Esophagus squamous epithelium (tissue), 5 donors: ENCODE measurements around the gene TSEN34. TPM values are rescaled to one million over a fixed set of nuclear protein-coding genes. Genes with fewer than 3 reads are reported as not detected.

Source experiments
- DNase-seq: peaks from one replicate; lab custom pipeline; 2025; lab: John Stamatoyannopoulos, UW
- H3K27ac ChIP-seq, 4 donors: fragments of 200-600 bp; sonication (generic); one replicate each; pipeline ENCODE4 v1.5.1; 2016 to 2019; ENCODE audit warnings: mild to moderate bottlenecking in 1 of 4
- H3K27me3 ChIP-seq, 4 donors: fragments of 200-600 bp; sonication (generic); 1 replicate in 3 of 4; 2 replicates in 1 of 4; pipeline versions ENCODE4 v1.5.1 to v1.6.0; 2017 to 2021; ENCODE audit warnings: antibody characterized with exemption in 1 of 4
- H3K36me3 ChIP-seq, 3 donors: fragments of 200-600 bp; sonication (generic); one replicate each; pipeline ENCODE4 v1.5.1; 2016 to 2019
- H3K4me1 ChIP-seq, 3 donors: fragments of 200-600 bp; sonication (generic); one replicate each; pipeline ENCODE4 v1.5.1; 2017 to 2019
- H3K4me3 ChIP-seq, 4 donors: fragments of 200-600 bp; sonication (generic); 1 replicate in 3 of 4; 2 replicates in 1 of 4; pipeline ENCODE4 v1.5.1; 2016 to 2019; ENCODE audit warnings: mild to moderate bottlenecking in 2 of 4, moderate library complexity in 1 of 4
- H3K9me3 ChIP-seq, 3 donors: fragments of 200-600 bp; sonication (generic); one replicate each; pipeline ENCODE4 v1.5.1; 2016 to 2019
- POLR2A ChIP-seq, 4 donors: fragments of 450-650 bp; IDR thresholded peaks; one replicate each; pipeline ENCODE4 v1.6.1; 2017; ENCODE audit warnings: antibody characterized with exemption in 4 of 4, mild to moderate bottlenecking in 4 of 4, moderate library complexity in 3 of 4
- WGBS, 2 donors: methylation state at CpG; one replicate each; pipeline ENCODE4 v1.1.5; 2018; 5-methylcytosine and 5-hydroxymethylcytosine counted together
- intact Hi-C: fragments of 100-400 bp; cut with DNase I; formaldehyde crosslinking; loops from one replicate; pipeline ENCODE4 v1.15.0; 2022
- total RNA-seq, 4 donors: library from RNA; depleted of rRNA; stranded (reverse); fragments of >200 nt; gene quantifications; one replicate each; pipeline ENCODE4 v1.1.0, GENCODE V29; 2016
- TF ChIP-seq, protein P1 (sequence below), 6 experiments: fragments of 450-650 bp in 4 of 6; fragments of 200-600 bp in 2 of 6; sonication (generic) in 2 of 6; IDR thresholded peaks; one replicate each; pipeline ENCODE4 v1.5.1; 2016 to 2019; ENCODE audit warnings: antibody characterized with exemption in 6 of 6, mild to moderate bottlenecking in 4 of 6, moderate library complexity in 4 of 6
- donor health status: DM: yes; HTN: yes; CAD: no.

Gene TSEN34
- total RNA-seq, 4 donors from 2014 or later, result 56.1 to 70.9 (median 64.4) TPM

DNA sequence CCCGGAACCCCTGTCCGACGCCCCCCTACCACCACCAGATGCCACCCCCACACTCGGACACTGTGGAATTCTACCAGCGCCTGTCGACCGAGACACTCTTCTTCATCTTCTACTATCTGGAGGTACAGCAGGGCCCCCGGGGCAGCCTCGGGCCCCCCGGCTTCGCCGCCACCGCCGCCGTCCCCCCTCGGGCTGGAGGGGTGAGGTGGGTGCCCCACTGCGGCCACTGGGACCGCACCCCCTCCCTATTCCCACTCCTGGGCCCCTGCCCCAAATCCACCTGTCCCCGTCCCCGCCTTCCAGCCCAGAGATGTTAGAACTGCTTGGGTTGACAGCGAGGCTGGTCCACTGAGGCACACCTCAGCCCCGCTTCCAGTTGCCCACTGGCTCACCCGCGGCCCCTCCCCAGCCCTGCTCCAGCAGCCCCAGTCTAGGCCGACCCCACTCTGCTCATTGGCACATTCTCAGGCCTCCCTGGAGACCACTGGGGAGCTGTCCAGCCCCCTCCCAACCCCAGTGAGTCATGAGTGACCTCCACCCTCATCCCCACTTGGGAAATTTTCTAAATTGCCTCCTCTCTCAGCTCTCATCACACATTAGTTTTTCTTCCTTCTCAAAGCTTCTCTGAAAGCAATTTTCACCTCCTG lies 38.1 kb upstream of the TSEN34 start:
- Histone ChIP-seq H3K36me3 (peaks cover 68 to 100% (median 92%) of the 10 kb centered on the region in 3 donors), H3K27me3 (no peaks in the 10 kb centered on the region), H3K9me3 (no peaks in the 10 kb centered on the region), H3K27ac (peak overlapping the region in 2 of 4 donors; percentile 6 to 17), H3K4me1 (peaks cover 0 to 39% (median 3%) of the 10 kb centered on the region in 3 donors), H3K4me3 (no peak overlapping the region)
- TF ChIP-seq, protein P1, sequence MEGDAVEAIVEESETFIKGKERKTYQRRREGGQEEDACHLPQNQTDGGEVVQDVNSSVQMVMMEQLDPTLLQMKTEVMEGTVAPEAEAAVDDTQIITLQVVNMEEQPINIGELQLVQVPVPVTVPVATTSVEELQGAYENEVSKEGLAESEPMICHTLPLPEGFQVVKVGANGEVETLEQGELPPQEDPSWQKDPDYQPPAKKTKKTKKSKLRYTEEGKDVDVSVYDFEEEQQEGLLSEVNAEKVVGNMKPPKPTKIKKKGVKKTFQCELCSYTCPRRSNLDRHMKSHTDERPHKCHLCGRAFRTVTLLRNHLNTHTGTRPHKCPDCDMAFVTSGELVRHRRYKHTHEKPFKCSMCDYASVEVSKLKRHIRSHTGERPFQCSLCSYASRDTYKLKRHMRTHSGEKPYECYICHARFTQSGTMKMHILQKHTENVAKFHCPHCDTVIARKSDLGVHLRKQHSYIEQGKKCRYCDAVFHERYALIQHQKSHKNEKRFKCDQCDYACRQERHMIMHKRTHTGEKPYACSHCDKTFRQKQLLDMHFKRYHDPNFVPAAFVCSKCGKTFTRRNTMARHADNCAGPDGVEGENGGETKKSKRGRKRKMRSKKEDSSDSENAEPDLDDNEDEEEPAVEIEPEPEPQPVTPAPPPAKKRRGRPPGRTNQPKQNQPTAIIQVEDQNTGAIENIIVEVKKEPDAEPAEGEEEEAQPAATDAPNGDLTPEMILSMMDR (IDR thresholded peaks at IDR 0.05), result no peak
- TF ChIP-seq POLR2A (IDR thresholded peaks at IDR 0.05), result no peak
- intact Hi-C loops, result no loop called here
- 82 to 83% methylated on average over 10 to 13 of the region's 25 CpGs for WGBS, 2 donors
- DNase-seq, result no peak

DNA sequence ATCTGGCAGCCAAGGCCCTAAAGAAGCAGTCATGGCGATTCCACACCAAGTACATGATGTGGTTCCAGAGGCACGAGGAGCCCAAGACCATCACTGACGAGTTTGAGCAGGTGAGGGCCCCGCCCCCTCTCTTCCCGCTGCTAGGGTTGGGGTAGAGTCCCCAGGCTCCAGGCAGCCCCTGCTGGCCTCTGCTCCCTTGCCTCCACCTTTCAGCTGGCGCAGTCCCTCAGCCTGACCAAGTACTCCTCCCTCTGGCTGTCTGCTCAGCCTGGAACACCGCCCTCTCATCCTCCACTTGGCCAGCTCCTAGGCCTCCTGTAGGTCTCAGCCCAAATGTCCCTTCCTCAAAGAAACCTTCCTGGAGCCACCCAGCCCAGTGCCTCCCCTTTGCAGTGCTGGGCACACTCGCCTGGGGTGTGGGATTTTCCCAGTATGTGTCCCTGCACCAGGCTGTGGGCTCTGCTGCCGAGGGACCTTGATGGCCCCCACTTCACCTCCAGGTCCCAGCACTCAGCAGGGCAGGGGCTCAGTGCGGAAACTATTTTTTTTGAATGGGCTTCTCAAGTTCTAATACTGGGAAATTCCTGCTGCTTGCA lies 37.3 kb upstream of the TSEN34 start:
- WGBS, 2 donors, result 69 to 89% methylated on average over 4 to 7 of the region's 10 CpGs
- TF ChIP-seq, protein P1 (IDR thresholded peaks at IDR 0.05), result no peak
- no peak for TF ChIP-seq POLR2A (IDR thresholded peaks at IDR 0.05)
- no peak for DNase-seq
- Histone ChIP-seq H3K4me1 (peaks cover 6 to 41% (median 11%) of the 10 kb centered on the region in 3 donors), H3K36me3 (peaks cover 60 to 94% (median 84%) of the 10 kb centered on the region in 3 donors), H3K27me3 (no peaks in the 10 kb centered on the region), H3K4me3 (no peak overlapping the region), H3K27ac (peak overlapping the region in 2 of 4 donors; percentile 6 to 31), H3K9me3 (no peaks in the 10 kb centered on the region)
- intact Hi-C loops, result no loop called here

DNA sequence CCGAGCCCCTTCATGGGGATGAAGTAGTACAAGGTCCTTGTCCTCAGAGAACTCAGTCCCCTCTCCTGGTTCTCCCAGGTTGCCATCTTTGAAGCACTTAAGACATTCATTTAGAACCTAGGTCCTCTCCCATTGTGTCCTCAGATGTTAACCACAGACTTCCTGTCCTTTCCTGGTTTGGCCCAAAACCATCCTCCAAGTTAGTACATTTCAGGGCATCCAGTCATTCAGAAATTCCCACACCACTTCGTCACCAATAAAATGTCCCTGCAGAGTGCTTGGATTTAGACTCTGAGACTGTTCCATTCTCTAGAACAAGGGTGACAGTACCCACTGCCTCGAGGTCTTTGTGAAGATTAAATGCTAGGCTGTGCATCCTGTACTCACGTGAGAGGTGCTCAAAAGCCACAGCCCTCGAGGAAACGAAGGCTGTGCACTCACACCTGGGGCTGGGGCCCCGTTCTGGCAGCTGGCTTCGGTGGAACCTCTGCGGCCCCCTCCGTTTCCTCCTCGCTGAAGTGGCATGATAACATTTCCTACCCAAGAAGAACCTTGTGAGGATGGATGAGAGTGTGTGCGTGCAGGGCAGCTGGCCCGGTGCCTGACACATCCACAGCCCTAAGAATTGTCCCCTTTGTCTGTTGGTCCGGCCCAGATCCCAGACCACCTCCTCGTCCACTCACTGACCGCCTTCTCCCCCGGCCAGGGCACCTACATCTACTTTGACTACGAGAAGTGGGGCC lies 36.3 kb upstream of the TSEN34 start:
- TF ChIP-seq POLR2A (IDR thresholded peaks at IDR 0.05), result no peak
- TF ChIP-seq, protein P1 (IDR thresholded peaks at IDR 0.05), result no peak
- Histone ChIP-seq H3K9me3 (no peaks in the 10 kb centered on the region), H3K27me3 (no peaks in the 10 kb centered on the region), H3K4me1 (peaks cover 10 to 44% (median 12%) of the 10 kb centered on the region in 3 donors), H3K36me3 (peaks cover 51 to 85% (median 75%) of the 10 kb centered on the region in 3 donors), H3K27ac (no peak overlapping the region), H3K4me3 (no peak overlapping the region)
- WGBS, 2 donors, result 54 to 69% methylated on average over 13 to 15 of the region's 18 CpGs
- intact Hi-C loops, result no loop called here
- no peak for DNase-seq

DNA sequence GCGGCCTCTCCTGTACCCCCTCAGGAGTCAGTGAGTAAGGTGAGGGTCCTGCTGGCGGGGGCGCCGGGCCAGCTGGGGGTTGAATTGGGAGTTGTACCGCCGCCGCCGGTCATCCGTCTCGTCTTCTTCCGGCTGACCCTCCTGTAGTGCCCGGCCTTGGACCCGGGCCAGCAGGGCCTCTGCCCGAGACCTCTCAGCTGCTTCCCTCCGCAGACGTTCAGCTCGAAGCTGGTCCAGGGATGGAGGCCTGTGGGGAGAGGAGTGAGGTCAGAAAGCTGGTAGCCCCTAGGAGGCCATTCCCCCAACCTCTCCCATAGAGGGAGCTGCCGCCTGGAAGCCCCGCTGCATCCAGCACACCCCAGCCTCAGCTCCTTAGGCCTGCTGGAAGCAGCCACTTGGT lies 35.4 kb upstream of the TSEN34 start:
- WGBS, 2 donors, result 71 to 91% methylated on average over 13 to 17 of the region's 19 CpGs
- Histone ChIP-seq H3K36me3 (peaks cover 45 to 75% (median 67%) of the 10 kb centered on the region in 3 donors), H3K27ac (no peak overlapping the region), H3K9me3 (no peaks in the 10 kb centered on the region), H3K4me3 (no peak overlapping the region), H3K4me1 (peaks cover 17 to 52% (median 19%) of the 10 kb centered on the region in 3 donors), H3K27me3 (no peaks in the 10 kb centered on the region)
- intact Hi-C loops, result no loop called here
- DNase-seq, result no peak
- no peak for TF ChIP-seq POLR2A (IDR thresholded peaks at IDR 0.05)
- TF ChIP-seq, protein P1 (IDR thresholded peaks at IDR 0.05), result no peak
